GM19324 (cell line): ENCODE results near the gene ABCF3.
A peak's percentile ranks its signal among the peaks of the same experiment; 100 is the strongest.

ENCODE experiments used
- ATAC-seq: cut with Tn5 transposase; IDR thresholded peaks from one replicate; pipeline ENCODE4 v1.9.1; 2021; ENCODE audit warnings: mild to moderate bottlenecking, moderate library complexity; ENCODE audit not compliant: unreplicated experiment, low FRiP score

The ABCF3 gene

GRCh38 chr3:184230081-184230602 lies 44.1 kb downstream of the ABCF3 start:
- peak; percentile 4 for ATAC-seq

GRCh38 chr3:184230603-184231528 lies 44.9 kb downstream of the ABCF3 start:
- ATAC-seq: no peak

- no peak for ATAC-seq
These were observed 45.7 kb downstream of the ABCF3 start for GRCh38 chr3:184231671-184232070.

- no peak for ATAC-seq
These were observed 47.3 kb downstream of the ABCF3 start for GRCh38 chr3:184233127-184233843.

- no peak for ATAC-seq
These were observed 48.2 kb downstream of the ABCF3 start for GRCh38 chr3:184234224-184234623.

- no peak for ATAC-seq
These were observed 48.8 kb downstream of the ABCF3 start for GRCh38 chr3:184234671-184235380.

GRCh38 chr3:184235381-184236032 lies 49.5 kb downstream of the ABCF3 start:
- no peak for ATAC-seq

- no peak for ATAC-seq
These were observed 50.0 kb downstream of the ABCF3 start for GRCh38 chr3:184236033-184236410.

GRCh38 chr3:184236636-184237035 lies 50.6 kb downstream of the ABCF3 start:
- ATAC-seq: no peak

GRCh38 chr3:184237211-184237610 lies 51.2 kb downstream of the ABCF3 start:
- no peak for ATAC-seq

- no peak for ATAC-seq
These were observed 51.8 kb downstream of the ABCF3 start for GRCh38 chr3:184237807-184238206.

GRCh38 chr3:184238246-184238818 lies 52.3 kb downstream of the ABCF3 start:
- ATAC-seq: no peak

GRCh38 chr3:184239221-184239620 lies 53.2 kb downstream of the ABCF3 start:
- ATAC-seq: no peak

- no peak for ATAC-seq
These were observed 53.7 kb downstream of the ABCF3 start for GRCh38 chr3:184239708-184240107.

GRCh38 chr3:184240384-184241140 lies 54.6 kb downstream of the ABCF3 start:
- ATAC-seq: no peak

- ATAC-seq: no peak
These were observed 55.1 kb downstream of the ABCF3 start for GRCh38 chr3:184241141-184241446.

- no peak for ATAC-seq
These were observed 55.7 kb downstream of the ABCF3 start for GRCh38 chr3:184241447-184242296.

- no peak for ATAC-seq
These were observed 56.3 kb downstream of the ABCF3 start for GRCh38 chr3:184242297-184242685.
